Measurements from ENCODE around the gene ZNF197. TPM values are rescaled to one million over a fixed set of nuclear protein-coding genes. Genes with fewer than 3 reads are reported as not detected.
A peak's percentile ranks its signal among the peaks of the same experiment; 100 is the strongest.

Gene ZNF197
- total RNA-seq, 4 donors from 2014 or later, result 4.8 to 11.6 (median 6.8) TPM

DNA sequence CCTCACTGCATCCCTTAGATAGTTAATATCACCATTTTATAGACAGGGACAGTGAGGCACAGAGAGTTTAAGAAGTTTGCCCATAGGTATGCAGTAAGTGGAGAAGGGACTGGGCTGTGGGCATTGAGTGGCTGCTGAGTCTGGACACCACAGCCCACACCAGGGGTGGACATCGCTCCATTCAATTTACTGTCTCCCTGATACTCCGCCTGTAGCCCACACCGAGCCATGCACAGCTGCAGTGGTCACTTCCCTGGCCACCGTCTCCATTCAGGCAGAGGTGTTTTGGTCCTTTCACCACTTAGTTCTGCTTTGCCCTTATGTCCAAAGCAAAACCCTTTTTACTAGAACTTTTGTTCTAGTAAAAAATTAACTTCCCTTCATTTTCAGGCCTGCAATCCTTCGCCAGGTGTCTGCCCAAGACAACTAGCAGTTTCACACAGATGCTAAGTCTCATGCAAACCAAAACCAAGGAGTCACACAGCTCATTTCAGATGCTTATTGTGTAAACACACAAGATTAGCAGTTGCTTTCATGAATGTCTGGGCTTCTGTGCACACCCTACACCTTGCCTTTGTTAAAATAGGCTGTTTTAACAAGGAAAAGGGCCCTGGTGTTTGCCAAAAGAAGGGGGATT lies 53.8 kb downstream of the ZNF197 start:
- 84 to 93% methylated on average over 5 of the region's 5 CpGs for WGBS, 2 donors
- H3K27ac ChIP-seq, result no peak overlapping the region
- H3K27me3 ChIP-seq, result no peaks in the 10 kb centered on the region
- no peak overlapping the region for H3K4me3 ChIP-seq
- H3K9me3 ChIP-seq, result peaks cover 0 to 50% (median 3%) of the 10 kb centered on the region in 3 donors
- intact Hi-C loops (cut with DNase I), result no loop called here
- peaks cover 0 to 2% (median 0%) of the 10 kb centered on the region in 3 donors for H3K36me3 ChIP-seq
- no peak for DNase-seq
- TF ChIP-seq POLR2A (IDR thresholded peaks at IDR 0.05), result no peak
- TF ChIP-seq, protein P1, sequence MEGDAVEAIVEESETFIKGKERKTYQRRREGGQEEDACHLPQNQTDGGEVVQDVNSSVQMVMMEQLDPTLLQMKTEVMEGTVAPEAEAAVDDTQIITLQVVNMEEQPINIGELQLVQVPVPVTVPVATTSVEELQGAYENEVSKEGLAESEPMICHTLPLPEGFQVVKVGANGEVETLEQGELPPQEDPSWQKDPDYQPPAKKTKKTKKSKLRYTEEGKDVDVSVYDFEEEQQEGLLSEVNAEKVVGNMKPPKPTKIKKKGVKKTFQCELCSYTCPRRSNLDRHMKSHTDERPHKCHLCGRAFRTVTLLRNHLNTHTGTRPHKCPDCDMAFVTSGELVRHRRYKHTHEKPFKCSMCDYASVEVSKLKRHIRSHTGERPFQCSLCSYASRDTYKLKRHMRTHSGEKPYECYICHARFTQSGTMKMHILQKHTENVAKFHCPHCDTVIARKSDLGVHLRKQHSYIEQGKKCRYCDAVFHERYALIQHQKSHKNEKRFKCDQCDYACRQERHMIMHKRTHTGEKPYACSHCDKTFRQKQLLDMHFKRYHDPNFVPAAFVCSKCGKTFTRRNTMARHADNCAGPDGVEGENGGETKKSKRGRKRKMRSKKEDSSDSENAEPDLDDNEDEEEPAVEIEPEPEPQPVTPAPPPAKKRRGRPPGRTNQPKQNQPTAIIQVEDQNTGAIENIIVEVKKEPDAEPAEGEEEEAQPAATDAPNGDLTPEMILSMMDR (IDR thresholded peaks at IDR 0.05), result no peak
- H3K4me1 ChIP-seq, result no peaks in the 10 kb centered on the region

DNA sequence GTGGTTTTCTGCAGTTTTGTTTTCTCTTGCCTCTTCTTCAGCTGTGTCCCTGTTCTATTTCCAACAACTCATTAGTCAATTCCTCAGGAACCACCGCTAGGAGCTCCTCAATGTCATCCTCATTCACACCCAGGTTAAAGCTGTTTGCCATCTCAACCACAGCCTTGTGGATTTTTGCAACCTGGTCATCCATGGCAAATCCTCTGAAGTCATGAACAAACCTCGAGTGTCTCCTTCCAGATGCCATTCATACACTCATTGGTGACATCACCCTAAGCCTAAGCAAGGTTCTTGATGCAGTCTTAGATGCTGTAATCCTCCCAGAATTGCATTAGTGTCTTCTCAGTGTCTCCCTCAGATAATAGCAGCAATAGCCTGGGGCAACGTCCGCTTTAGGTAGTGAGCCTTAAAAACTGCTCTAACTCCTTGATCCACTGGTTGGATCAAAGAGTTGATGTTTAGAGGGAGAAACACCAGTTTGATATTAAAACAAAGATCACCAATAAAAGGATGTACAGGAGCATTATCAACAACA lies 56.2 kb downstream of the ZNF197 start:
- TF ChIP-seq, protein P1 (IDR thresholded peaks at IDR 0.05), result no peak
- TF ChIP-seq POLR2A (IDR thresholded peaks at IDR 0.05), result no peak
- Histone ChIP-seq H3K4me1 (peaks cover 0 to 15% (median 5%) of the 10 kb centered on the region in 3 donors), H3K27me3 (no peaks in the 10 kb centered on the region), H3K36me3 (peaks cover 0 to 10% (median 0%) of the 10 kb centered on the region in 3 donors), H3K27ac (no peak overlapping the region), H3K9me3 (peaks cover 0 to 51% (median 0%) of the 10 kb centered on the region in 3 donors), H3K4me3 (no peak overlapping the region)
- 81 to 93% methylated on average over 4 of the region's 4 CpGs for WGBS, 2 donors
- no peak for DNase-seq
- intact Hi-C loops (cut with DNase I), result no loop called here

DNA sequence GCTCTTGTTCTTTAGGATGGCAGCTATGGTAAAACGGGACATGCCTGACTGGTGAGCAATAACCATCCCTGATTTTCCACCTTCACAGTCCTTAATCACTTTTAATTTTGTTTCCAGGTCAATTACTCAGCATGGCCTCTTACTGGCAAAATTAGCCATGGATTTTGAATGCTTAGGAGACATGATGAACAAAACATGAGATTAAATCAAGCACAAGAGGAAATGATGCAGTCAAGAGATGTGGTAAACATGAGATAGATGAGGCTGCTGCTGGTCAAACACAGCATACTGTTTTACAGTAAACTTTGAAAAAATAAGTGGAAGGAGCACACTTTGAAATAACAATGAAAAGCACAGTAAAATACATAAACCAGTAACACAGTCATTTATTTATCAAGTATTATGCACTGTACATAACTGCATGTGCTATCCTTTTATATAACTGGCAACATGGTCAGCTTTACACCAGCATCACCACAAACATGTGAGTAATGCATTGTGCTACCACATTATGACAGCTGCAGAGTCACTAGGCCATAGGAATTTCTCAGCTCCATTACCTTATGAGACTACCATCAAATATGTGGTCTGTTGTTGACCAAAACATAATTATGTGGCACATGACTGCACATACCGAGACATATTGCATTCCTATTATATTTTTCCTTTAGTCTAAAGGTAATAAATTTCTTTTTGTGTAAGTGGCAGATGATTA lies 57.5 kb downstream of the ZNF197 start:
- peaks cover 0 to 10% (median 0%) of the 10 kb centered on the region in 3 donors for H3K36me3 ChIP-seq
- peaks cover 0 to 45% (median 0%) of the 10 kb centered on the region in 3 donors for H3K9me3 ChIP-seq
- H3K4me3 ChIP-seq, result no peak overlapping the region
- no peak for DNase-seq
- intact Hi-C loops (cut with DNase I), result no loop called here
- no peak overlapping the region for H3K27ac ChIP-seq
- no peaks in the 10 kb centered on the region for H3K27me3 ChIP-seq
- peaks cover 0 to 16% (median 5%) of the 10 kb centered on the region in 3 donors for H3K4me1 ChIP-seq
- 73 to 79% methylated on average over 2 of the region's 2 CpGs for WGBS, 2 donors
- TF ChIP-seq POLR2A (IDR thresholded peaks at IDR 0.05), result no peak
- TF ChIP-seq, protein P1 (IDR thresholded peaks at IDR 0.05), result no peak

DNA sequence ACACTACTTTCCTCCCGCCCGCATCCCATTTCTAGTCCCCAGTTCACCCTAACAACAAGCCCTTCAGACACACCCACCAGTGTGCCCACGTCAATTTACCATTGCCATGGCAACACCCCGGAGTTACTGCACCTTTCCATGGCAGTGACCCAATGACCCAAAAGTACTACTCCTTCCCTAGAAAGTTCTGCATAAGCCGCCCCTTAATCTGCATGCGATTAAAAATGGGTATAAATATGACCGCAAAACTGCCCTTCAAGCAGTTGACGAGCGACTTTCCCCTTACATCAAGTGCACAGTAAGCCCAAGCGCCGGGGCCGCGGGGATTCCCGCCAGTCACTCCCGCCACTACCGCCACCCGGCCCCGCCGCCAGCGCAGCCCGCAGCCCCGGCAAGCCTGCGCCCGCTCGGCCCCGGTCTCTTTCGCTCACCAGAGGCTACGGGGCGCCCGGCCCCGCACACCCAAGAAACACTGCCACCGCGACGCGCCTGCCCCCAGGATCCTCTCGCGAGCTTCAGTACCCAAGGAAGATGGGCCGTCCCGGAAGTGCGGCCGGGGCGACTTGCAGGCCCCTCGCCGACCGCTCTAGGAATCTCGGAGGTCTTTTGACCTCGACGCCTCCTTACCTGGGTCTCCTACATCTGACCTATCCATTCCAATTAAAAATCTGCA lies 60.4 kb downstream of the ZNF197 start:
- Histone ChIP-seq H3K36me3 (peaks cover 0 to 10% (median 0%) of the 10 kb centered on the region in 3 donors), H3K4me3 (peak overlapping the region; percentile 47 to 82 (median 62)), H3K27ac (peak overlapping the region in 2 of 4 donors; percentile 40 to 42), H3K27me3 (peaks cover 0 to 29% (median 0%) of the 10 kb centered on the region in 4 donors), H3K4me1 (peaks cover 0 to 16% (median 5%) of the 10 kb centered on the region in 3 donors), H3K9me3 (peaks cover 0 to 39% (median 0%) of the 10 kb centered on the region in 3 donors)
- 7 to 12% methylated on average over 24 to 27 of the region's 48 CpGs for WGBS, 2 donors
- intact Hi-C loops (cut with DNase I), result no loop called here
- TF ChIP-seq, protein P1 (IDR thresholded peaks at IDR 0.05), result no peak
- no peak for TF ChIP-seq POLR2A (IDR thresholded peaks at IDR 0.05)
- DNase-seq, result no peak
